Measurements from ENCODE around the gene RNF44. TPM values are rescaled to one million over a fixed set of nuclear protein-coding genes. Genes with fewer than 3 reads are reported as not detected.

RNF44 gene
- total and polyA plus RNA-seq, 3 experiments from 2014 or later = 4.3 to 56.8 (median 54.6) TPM

GRCh38 chr5:176533894-176534611 is 3.1 kb downstream of the RNF44 start:
- H3K36me3 Mint-ChIP-seq = peaks cover 4 to 63% (median 10%) of the 10 kb centered on the region in 3 donors
- H3K27me3 Mint-ChIP-seq = peaks cover 0 to 11% of the 10 kb centered on the region in 2 donors
- Histone ChIP-seq H3K36me3 (ENCODE audit: insufficient read depth, low read length) (peaks cover 19% of the 10 kb centered on the region), H3K9me3 (ENCODE audit: low read length) (no peaks in the 10 kb centered on the region), H3K27ac (ENCODE audit: low read depth, low read length) (peak overlapping the region; percentile 49), H3K4me3 (ENCODE audit: low read length) (peak overlapping the region; percentile 99), H3K27me3 (ENCODE audit: insufficient read depth, low read length, poor library complexity, severe bottlenecking) (no peaks in the 10 kb centered on the region), H3K4me1 (ENCODE audit: insufficient read depth, low read length) (peaks cover 73% of the 10 kb centered on the region)
- CTCF ChIA-PET = interaction anchor here (0.7 to 8.4 kb wide), 11 partner anchors 8 to 117 kb away, joined by 3 to 90 read pairs (median 4); partner anchors contain the start of genes CLTB and FAF2
- POLR2A ChIA-PET = interaction anchor here (0.9 to 1.5 kb wide), 8 partner anchors 9 to 172 kb away, joined by 3 to 16 read pairs (median 4); partner anchors contain the start of genes CLTB, FAF2 and KIAA1191
- H3K27ac Mint-ChIP-seq = peak overlapping the region; percentile 92 to 100 (median 98)
- H3K4me3 Mint-ChIP-seq = peak overlapping the region; percentile 98 to 100 (median 99)
- peak in 4 of 5 donors; percentile 46 to 71 (median 62) for DNase-seq
- no peaks in the 10 kb centered on the region for H3K9me3 Mint-ChIP-seq
- H3K4me1 Mint-ChIP-seq = peaks cover 52 to 72% (median 55%) of the 10 kb centered on the region in 3 donors

DNA sequence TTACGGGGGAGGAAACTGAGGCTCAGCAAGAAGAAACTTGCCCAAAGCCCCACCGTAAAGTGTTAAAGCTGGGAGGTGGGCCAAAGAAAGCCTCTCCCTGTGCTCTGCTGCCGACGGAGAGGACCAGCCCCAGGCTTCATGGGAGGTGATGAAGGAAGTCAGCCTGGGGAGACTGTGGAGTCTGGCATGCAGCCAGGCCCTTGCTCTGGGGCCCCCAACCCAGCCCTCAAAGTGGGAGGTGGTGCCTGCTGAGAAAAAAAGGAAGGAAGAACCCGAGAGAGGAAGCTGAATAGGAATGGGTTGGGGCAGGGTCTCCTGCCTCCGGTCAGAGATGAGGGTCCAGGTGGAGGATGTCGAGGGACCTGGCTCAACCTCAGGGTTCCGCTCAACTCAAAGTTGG is 3.8 kb downstream of the RNF44 start:
- CTCF ChIA-PET = interaction anchor here (0.7 to 8.4 kb wide), 9 partner anchors 9 to 117 kb away, joined by 3 to 90 read pairs (median 4); partner anchors contain the start of genes CLTB and FAF2
- POLR2A ChIA-PET = interaction anchor here (0.9 to 1.5 kb wide), 7 partner anchors 10 to 117 kb away, joined by 3 to 16 read pairs (median 3); partner anchors contain the start of genes CLTB and FAF2
- peak overlapping the region; percentile 49 for H3K27ac ChIP-seq (ENCODE audit: low read depth, low read length)
- H3K36me3 Mint-ChIP-seq = peaks cover 4 to 67% (median 10%) of the 10 kb centered on the region in 3 donors
- H3K4me1 ChIP-seq (ENCODE audit: insufficient read depth, low read length) = peaks cover 69% of the 10 kb centered on the region
- no peaks in the 10 kb centered on the region for H3K27me3 ChIP-seq (ENCODE audit: insufficient read depth, low read length, poor library complexity, severe bottlenecking)
- DNase-seq = no peak
- H3K9me3 ChIP-seq (ENCODE audit: low read length) = no peaks in the 10 kb centered on the region
- H3K27ac Mint-ChIP-seq = peak overlapping the region; percentile 92 to 100 (median 98)
- H3K27me3 Mint-ChIP-seq = peaks cover 0 to 11% of the 10 kb centered on the region in 2 donors
- H3K4me3 Mint-ChIP-seq = peak overlapping the region; percentile 98 to 100 (median 99)
- H3K9me3 Mint-ChIP-seq = no peaks in the 10 kb centered on the region
- H3K4me3 ChIP-seq (ENCODE audit: low read length) = peak overlapping the region; percentile 99
- H3K36me3 ChIP-seq (ENCODE audit: insufficient read depth, low read length) = peaks cover 24% of the 10 kb centered on the region
- peaks cover 48 to 68% (median 48%) of the 10 kb centered on the region in 3 donors for H3K4me1 Mint-ChIP-seq

GRCh38 chr5:176532795-176533194 is 4.4 kb downstream of the RNF44 start:
- Mint-ChIP-seq H3K4me3 (peak overlapping the region; percentile 98 to 100 (median 99)), H3K36me3 (peaks cover 4 to 73% (median 10%) of the 10 kb centered on the region in 3 donors), H3K9me3 (no peaks in the 10 kb centered on the region), H3K27ac (peak overlapping the region in 7 of 8 donors; percentile 84 to 100 (median 97)), H3K27me3 (peaks cover 0 to 10% of the 10 kb centered on the region in 2 donors), H3K4me1 (peaks cover 43 to 66% (median 46%) of the 10 kb centered on the region in 3 donors)
- Histone ChIP-seq H3K27me3 (ENCODE audit: insufficient read depth, low read length, poor library complexity, severe bottlenecking) (no peaks in the 10 kb centered on the region), H3K4me1 (ENCODE audit: insufficient read depth, low read length) (peaks cover 64% of the 10 kb centered on the region), H3K36me3 (ENCODE audit: insufficient read depth, low read length) (peaks cover 30% of the 10 kb centered on the region), H3K4me3 (ENCODE audit: low read length) (peak overlapping the region; percentile 99), H3K9me3 (ENCODE audit: low read length) (no peaks in the 10 kb centered on the region), H3K27ac (ENCODE audit: low read depth, low read length) (peak overlapping the region; percentile 49)
- POLR2A ChIA-PET = interaction anchor here (1.0 to 4.6 kb wide), 4 partner anchors 10 to 85 kb away, joined by 3 to 51 read pairs (median 10); partner anchors contain the start of gene FAF2
- DNase-seq = no peak
- CTCF ChIA-PET = interaction anchor here (1.2 to 8.4 kb wide), 5 partner anchors 10 to 116 kb away, joined by 3 to 90 read pairs (median 9); partner anchors contain the start of gene CLTB

DNA sequence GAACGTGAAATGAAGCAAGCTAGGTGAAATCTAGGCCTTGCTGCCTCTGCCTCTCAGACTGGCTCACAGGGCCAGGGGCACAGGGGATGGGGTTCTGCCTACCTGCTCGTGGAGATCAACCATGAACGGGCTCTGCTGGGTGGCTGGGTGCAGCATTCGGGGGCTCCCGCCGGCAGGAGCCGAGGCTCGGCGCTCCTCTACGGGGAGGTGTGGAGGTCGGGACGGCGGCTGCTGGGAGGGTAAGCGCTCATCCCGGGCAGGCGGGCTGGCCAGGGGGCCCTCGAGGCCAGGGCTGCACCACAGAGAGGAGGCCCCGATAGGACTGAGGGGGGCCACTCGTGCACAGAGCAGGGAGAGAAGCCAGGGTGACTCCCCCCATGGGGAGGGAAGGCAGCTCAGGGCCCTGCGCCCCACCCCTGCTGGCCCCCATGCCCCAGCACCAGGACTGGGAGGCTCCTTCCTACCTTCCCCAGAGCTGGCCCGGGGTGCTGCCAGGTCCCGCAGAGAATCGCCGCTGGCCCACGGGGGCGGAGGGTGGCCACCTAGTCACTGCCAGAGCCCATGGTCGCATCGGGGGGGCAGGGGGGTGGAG is 5.2 kb downstream of the RNF44 start:
- peaks cover 64% of the 10 kb centered on the region for H3K4me1 ChIP-seq (ENCODE audit: insufficient read depth, low read length)
- Mint-ChIP-seq H3K9me3 (no peaks in the 10 kb centered on the region), H3K27ac (peak overlapping the region in 5 of 8 donors; percentile 26 to 94 (median 87)), H3K36me3 (peaks cover 4 to 74% (median 10%) of the 10 kb centered on the region in 3 donors), H3K4me3 (peak overlapping the region in 6 of 7 donors; percentile 48 to 86 (median 79)), H3K4me1 (peaks cover 43 to 69% (median 46%) of the 10 kb centered on the region in 3 donors), H3K27me3 (peaks cover 0 to 5% of the 10 kb centered on the region in 2 donors)
- peaks cover 33% of the 10 kb centered on the region for H3K36me3 ChIP-seq (ENCODE audit: insufficient read depth, low read length)
- no peaks in the 10 kb centered on the region for H3K27me3 ChIP-seq (ENCODE audit: insufficient read depth, low read length, poor library complexity, severe bottlenecking)
- no peak for DNase-seq
- no peak overlapping the region for H3K27ac ChIP-seq (ENCODE audit: low read depth, low read length)
- ChIA-PET POLR2A (interaction anchor here (4.6 kb wide), 1 partner anchor 11 kb away, joined by 51 read pairs; no protein-coding TSS in a partner anchor), CTCF (interaction anchor here (1.2 to 8.4 kb wide), 3 partner anchors 10 to 84 kb away, joined by 6 to 90 read pairs (median 7); partner anchors contain the start of gene FAF2)
- H3K4me3 ChIP-seq (ENCODE audit: low read length) = peak overlapping the region; percentile 34
- no peaks in the 10 kb centered on the region for H3K9me3 ChIP-seq (ENCODE audit: low read length)

DNA sequence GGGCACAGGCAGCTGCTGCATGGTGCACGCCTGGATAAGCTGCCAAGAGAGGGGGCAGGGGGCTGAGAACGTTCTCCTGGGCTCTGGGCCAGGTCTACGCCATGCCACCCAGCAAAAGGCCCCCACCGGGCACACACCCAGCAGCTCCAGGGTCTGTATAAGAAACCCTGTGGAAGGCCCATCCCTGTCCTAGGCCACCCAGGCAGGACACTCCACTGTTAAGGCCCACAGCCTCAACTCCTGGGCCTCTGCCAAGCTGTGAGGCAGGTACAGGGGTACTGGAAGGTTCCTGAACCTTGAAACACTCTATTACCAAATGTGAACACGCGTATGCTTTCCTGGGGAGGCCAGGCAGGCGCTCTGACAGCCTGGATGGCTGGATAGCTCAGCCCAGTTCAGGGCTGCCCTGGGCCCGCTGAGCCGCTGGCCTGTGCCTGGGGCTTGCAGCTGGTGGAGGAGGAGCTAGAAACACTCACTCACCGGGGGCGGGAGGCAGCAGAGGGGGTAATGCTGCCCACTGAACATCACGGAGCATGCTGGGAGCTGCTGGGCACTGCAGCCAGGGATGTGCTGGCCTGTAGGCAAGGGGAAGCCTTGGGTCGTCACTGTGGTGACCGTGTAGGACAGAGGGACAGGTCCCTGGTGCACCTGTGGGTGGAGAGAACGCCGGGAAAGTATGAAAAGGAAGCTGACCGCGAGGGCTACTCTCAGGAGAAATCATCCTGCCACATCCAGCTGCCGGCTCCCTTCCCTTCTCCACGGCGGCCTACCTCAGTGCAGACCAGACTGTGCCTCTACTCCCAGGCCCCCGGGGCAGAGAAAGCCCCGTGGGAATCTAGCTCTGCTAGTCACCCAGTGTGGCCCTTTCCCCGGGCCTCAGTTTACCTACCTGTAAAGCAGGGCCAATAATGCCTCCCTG is 6.0 kb downstream of the RNF44 start:
- H3K27me3 Mint-ChIP-seq = peaks cover 0 to 5% of the 10 kb centered on the region in 2 donors

DNA sequence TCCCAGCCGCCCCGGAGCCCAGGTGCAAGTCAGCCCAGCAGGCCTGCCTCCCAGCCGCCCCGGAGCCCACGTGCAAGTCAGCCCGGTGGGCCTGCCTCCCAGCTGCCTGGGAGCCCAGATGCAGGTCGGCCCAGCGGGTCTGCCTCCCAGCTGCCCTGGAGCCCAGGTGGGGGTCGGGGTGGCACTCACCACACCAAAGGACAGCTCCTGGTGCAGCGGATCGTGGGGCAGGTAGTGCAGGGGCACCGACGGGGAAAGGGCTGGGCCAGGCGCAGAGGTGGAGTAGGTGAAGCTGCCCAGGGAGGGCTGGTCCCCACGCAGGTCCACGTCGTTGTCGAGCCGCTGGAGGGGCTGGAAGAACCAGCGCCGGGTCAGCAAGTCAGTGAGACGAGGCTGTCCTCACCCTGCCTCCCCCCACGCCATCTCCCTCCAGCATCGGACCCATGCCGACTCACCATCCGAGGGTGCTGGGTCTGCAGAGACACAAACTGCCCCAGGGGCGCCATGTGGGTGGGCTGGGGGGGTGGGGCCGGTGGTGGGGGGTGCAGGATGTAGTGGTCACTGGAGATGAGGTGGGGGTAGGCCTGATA is 6.7 kb downstream of the RNF44 start:
- Mint-ChIP-seq H3K4me1 (peaks cover 41 to 69% (median 47%) of the 10 kb centered on the region in 3 donors), H3K36me3 (peaks cover 4 to 65% (median 10%) of the 10 kb centered on the region in 3 donors), H3K9me3 (no peaks in the 10 kb centered on the region), H3K27me3 (peaks cover 0 to 4% of the 10 kb centered on the region in 2 donors), H3K27ac (peak overlapping the region in 6 of 8 donors; percentile 24 to 95 (median 90)), H3K4me3 (peak overlapping the region in 6 of 7 donors; percentile 74 to 84 (median 80))
- Histone ChIP-seq H3K27ac (ENCODE audit: low read depth, low read length) (no peak overlapping the region), H3K9me3 (ENCODE audit: low read length) (no peaks in the 10 kb centered on the region), H3K27me3 (ENCODE audit: insufficient read depth, low read length, poor library complexity, severe bottlenecking) (no peaks in the 10 kb centered on the region), H3K4me1 (ENCODE audit: insufficient read depth, low read length) (peaks cover 63% of the 10 kb centered on the region), H3K36me3 (ENCODE audit: insufficient read depth, low read length) (peaks cover 33% of the 10 kb centered on the region), H3K4me3 (ENCODE audit: low read length) (peak overlapping the region; percentile 45)
- ChIA-PET POLR2A (interaction anchor here (0.5 to 4.6 kb wide), 7 partner anchors 7 to 581 kb away, joined by 3 to 51 read pairs (median 3); partner anchors contain the start of gene FAF2), CTCF (interaction anchor here (0.7 to 8.4 kb wide), 11 partner anchors 7 to 114 kb away, joined by 3 to 90 read pairs (median 4); partner anchors contain the start of genes CLTB and FAF2)
- peak in 1 of 5 donors; percentile 40 for DNase-seq

More for the DNA sequence above, 6.0 kb downstream of the RNF44 start:
- no peak overlapping the region for H3K27ac ChIP-seq (ENCODE audit: low read depth, low read length)
- CTCF ChIA-PET = interaction anchor here (1.2 to 8.4 kb wide), 5 partner anchors 11 to 83 kb away, joined by 4 to 90 read pairs (median 6); partner anchors contain the start of gene FAF2
- Mint-ChIP-seq H3K27ac (peak overlapping the region; percentile 86 to 99 (median 90)), H3K4me1 (peaks cover 43 to 69% (median 46%) of the 10 kb centered on the region in 3 donors), H3K36me3 (peaks cover 4 to 72% (median 10%) of the 10 kb centered on the region in 3 donors), H3K9me3 (no peaks in the 10 kb centered on the region), H3K4me3 (peak overlapping the region; percentile 74 to 86 (median 82))
- no peak for DNase-seq
- H3K36me3 ChIP-seq (ENCODE audit: insufficient read depth, low read length) = peaks cover 33% of the 10 kb centered on the region
- peaks cover 64% of the 10 kb centered on the region for H3K4me1 ChIP-seq (ENCODE audit: insufficient read depth, low read length)
- no peaks in the 10 kb centered on the region for H3K9me3 ChIP-seq (ENCODE audit: low read length)
- peak overlapping the region; percentile 34 for H3K4me3 ChIP-seq (ENCODE audit: low read length)
- POLR2A ChIA-PET = interaction anchor here (0.5 to 4.6 kb wide), 5 partner anchors 11 to 115 kb away, joined by 3 to 51 read pairs (median 3); partner anchors contain the start of gene FAF2
- no peaks in the 10 kb centered on the region for H3K27me3 ChIP-seq (ENCODE audit: insufficient read depth, low read length, poor library complexity, severe bottlenecking)
